ENCODE results near the gene ACADM.
"Not testable (repeated sequence)": the region's sequence is repeated elsewhere in the genome, so short reads cannot be mapped to it uniquely, and the experiment has no call there.

The ACADM gene

DNA sequence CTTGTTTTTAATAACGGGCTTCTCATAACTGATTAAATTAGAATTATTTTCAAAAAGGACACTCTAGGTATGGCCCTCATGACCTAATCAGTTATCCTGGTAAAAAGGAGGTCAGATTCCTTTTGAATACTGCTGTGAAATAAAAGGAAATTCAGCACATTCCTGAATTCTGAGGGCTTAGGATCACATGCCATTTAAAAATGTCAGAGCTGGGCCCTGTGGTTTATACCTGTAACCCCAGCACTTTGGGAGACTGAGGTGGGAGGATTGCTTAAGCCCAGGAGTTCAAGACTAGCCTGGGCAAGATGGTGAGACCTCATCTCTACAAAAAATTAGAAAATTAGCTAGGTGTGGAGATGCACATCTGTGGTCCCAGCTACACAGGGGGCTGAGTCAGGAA, 43.5 kb downstream of the ACADM start:
- CTCF ChIA-PET: no interaction called here
- DNase-seq: no peak
- H3K27me3 Mint-ChIP-seq: no peaks in the 10 kb centered on the region
- no peaks in the 10 kb centered on the region for H3K4me1 Mint-ChIP-seq
- H3K27ac Mint-ChIP-seq: no peak overlapping the region
- no peaks in the 10 kb centered on the region for H3K36me3 Mint-ChIP-seq
- no peaks in the 10 kb centered on the region for H3K9me3 Mint-ChIP-seq
- H3K4me3 Mint-ChIP-seq: no peak overlapping the region

DNA sequence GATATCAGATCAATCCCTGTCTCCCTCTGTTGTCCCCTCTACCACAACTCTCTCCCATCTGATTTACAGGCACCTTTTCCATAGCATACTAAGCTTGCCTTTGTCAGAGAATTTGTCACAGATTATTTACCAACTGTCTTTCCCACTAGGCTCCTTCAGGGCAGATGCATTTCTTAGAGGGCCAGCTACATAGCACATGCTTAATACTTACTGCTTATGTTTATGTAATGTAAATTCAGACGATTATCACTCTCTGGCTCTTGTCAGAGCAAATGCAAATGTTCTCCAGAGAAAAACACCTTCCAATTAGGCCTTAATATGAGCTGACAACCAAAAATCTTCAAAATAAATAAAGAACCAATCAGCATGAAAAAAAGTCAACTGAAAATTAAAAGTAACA, 46.3 kb downstream of the ACADM start:
- no peak overlapping the region for H3K27ac Mint-ChIP-seq
- H3K36me3 Mint-ChIP-seq: no peaks in the 10 kb centered on the region
- no peaks in the 10 kb centered on the region for H3K27me3 Mint-ChIP-seq
- H3K4me3 Mint-ChIP-seq: no peak overlapping the region
- DNase-seq: no peak
- no peaks in the 10 kb centered on the region for H3K9me3 Mint-ChIP-seq
- no peaks in the 10 kb centered on the region for H3K4me1 Mint-ChIP-seq
- CTCF ChIA-PET: no interaction called here

DNA sequence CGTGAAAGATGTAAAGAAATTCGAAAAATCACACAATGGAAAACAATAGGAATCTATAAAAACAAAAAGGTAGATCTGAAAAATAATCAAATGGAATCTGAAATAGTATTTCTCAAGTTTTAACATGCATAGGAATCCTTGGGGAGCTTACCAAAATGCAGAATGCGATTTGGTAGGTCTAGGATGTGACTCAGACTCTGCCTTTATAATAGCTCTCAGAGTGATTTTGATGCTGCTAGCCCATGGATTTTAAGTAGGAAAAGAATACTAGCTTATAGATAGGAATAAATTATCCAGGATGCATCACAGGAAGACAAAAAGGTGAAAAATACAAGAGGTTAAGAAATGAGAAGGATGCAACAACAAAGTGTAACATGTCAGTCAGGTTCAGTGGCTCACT, 47.5 kb downstream of the ACADM start:
- H3K4me3 Mint-ChIP-seq: no peak overlapping the region
- H3K36me3 Mint-ChIP-seq: no peaks in the 10 kb centered on the region
- CTCF ChIA-PET: no interaction called here

GRCh38 chr1:75777812-75778211, 53.3 kb downstream of the ACADM start:
- peaks cover 24% of the 10 kb centered on the region for H3K27me3 Mint-ChIP-seq
- H3K4me3 Mint-ChIP-seq, CTCF ChIA-PET, DNase-seq, H3K27ac Mint-ChIP-seq, H3K9me3 Mint-ChIP-seq, H3K4me1 Mint-ChIP-seq, H3K36me3 Mint-ChIP-seq: not testable (repeated sequence)

More for the DNA sequence above, 47.5 kb downstream of the ACADM start:
- no peaks in the 10 kb centered on the region for H3K27me3 Mint-ChIP-seq
- DNase-seq: no peak
- no peak overlapping the region for H3K27ac Mint-ChIP-seq
- no peaks in the 10 kb centered on the region for H3K9me3 Mint-ChIP-seq
- no peaks in the 10 kb centered on the region for H3K4me1 Mint-ChIP-seq

DNA sequence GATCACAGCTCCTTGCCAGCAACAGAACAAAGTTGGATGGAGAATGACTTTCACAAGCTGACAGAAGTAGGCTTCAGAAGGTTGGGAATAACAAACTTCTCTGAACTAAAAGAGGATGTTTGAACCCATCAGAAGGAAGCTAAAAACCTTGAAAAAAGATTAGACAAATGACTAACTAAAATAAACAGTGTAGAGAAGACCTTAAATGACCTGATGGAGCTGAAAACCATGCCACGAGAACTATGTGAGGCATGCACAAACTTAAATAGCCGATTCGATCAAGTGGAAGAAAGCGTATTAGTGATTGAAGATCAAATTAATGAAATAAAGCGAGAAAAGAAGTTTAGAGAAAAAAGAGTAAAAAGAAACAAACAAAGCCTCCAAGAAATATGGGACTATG, 54.2 kb downstream of the ACADM start:
- H3K36me3 Mint-ChIP-seq, H3K9me3 Mint-ChIP-seq, H3K27ac Mint-ChIP-seq, CTCF ChIA-PET, DNase-seq, H3K4me1 Mint-ChIP-seq, H3K4me3 Mint-ChIP-seq: not testable (repeated sequence)
- peaks cover 24% of the 10 kb centered on the region for H3K27me3 Mint-ChIP-seq

- H3K27ac Mint-ChIP-seq, H3K4me1 Mint-ChIP-seq, DNase-seq, CTCF ChIA-PET, H3K4me3 Mint-ChIP-seq, H3K36me3 Mint-ChIP-seq, H3K9me3 Mint-ChIP-seq: not testable (repeated sequence)
- H3K27me3 Mint-ChIP-seq: peaks cover 24% of the 10 kb centered on the region
These were observed 55.7 kb downstream of the ACADM start for GRCh38 chr1:75780183-75780582.

DNA sequence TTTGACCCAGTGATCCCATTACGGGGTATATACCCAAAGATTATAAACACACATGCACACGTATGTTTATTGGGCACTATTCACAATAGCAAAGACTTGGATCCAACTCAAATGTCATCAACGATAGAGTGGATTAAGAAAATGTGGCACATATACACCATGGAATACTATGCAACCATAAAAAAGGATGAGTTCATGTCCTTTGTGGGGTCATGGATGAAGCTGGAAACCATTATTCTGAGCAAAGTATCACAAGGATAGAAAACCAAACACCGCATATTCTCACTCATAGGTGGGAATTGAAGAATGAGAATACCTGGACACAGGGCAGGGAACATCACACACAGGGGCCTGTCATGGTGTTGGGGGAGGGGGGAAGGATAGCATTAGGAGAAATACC, 59.4 kb downstream of the ACADM start:
- H3K9me3 Mint-ChIP-seq, CTCF ChIA-PET, H3K4me3 Mint-ChIP-seq, DNase-seq: not testable (repeated sequence)
- Mint-ChIP-seq H3K4me1 (peaks cover 30% of the 10 kb centered on the region), H3K27me3 (peaks cover 11% of the 10 kb centered on the region), H3K27ac (peak overlapping the region; percentile 40), H3K36me3 (peaks cover 22% of the 10 kb centered on the region)

DNA sequence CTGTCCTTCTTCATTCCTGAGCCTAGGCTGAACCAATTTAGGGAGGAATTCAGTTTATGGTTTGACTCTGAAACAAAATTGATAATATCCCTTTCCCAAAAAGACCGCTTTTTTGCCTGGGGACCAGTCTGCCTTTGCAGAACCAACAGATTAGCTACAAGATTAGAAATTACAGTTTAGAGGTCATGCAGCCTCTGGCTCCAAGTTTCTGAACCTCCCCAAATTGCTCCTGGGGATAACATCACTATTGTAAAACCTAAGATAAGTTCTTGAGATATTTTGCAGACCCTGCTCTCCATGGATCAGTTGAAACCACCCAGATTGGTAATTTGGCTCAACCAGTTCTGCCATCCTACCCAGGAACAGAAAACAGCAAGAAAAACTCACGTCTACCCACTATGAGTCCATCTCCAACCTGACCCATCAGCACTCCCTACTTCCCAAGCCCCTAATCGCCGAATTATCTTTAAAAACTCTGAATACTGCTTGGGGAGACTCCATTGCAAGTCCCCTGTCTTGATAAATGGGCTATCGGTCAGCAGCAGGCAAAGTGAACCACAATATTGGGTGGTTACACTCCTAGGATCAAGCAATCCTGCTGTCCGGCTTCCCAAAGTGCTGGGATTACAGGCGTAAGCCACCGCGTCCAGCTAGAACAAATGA, 60.9 kb downstream of the ACADM start:
- Mint-ChIP-seq H3K36me3 (peaks cover 35% of the 10 kb centered on the region), H3K9me3 (peaks cover 2% of the 10 kb centered on the region), H3K4me3 (peak overlapping the region; percentile 91), H3K27ac (peak overlapping the region; percentile 94), H3K4me1 (peaks cover 46% of the 10 kb centered on the region), H3K27me3 (peaks cover 6% of the 10 kb centered on the region)
- CTCF ChIA-PET: no interaction called here
- no peak for DNase-seq

DNA sequence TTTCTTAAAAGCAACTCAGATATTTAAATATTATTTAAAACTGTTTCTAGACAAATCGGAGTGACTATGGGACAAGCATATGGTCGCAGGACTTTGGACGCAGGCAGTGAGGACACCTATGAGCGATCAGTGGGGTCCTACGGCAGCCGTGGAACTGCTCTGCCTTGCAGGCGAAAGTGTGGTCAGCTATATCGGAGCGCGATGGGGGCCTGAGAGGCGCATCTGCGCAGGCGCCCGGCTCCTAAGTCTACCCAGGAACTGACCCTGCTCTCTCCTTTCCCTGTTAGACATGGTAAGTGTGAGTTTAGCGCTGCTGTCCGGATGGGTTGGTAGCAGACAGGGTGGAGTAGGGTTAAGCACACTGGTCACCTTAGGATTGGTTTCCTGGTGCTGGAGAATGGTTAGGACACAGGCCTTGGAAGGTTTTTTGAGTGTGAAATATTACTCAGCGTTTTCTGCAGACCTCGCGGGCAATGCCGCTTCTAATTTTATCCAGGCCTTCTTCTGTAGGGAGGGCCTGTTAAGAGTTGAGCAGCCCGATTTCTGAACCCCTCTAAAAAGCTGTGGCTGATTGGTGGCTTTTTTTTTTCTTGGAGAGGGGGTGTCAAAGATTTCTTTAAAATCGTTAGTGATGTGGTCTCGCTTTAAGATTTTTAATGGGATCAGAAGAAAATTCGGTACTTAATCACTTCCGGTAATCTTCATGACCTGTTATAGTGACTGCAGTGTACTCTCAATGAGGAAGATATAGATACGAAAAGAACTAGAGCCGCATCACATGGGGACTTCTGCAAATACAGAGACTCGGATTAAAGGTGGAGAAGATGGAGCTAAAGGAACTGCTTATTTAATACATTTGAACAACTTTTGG, 61.7 kb downstream of the ACADM start, which contains the start of gene RABGGTB:
RABGGTB (plus strand) TSS at position 274 of the 871 bp plus-strand sequence; CDS start at position 290, 16 bp downstream.
- Mint-ChIP-seq H3K4me1 (peaks cover 53% of the 10 kb centered on the region), H3K4me3 (peak within 1 kb of the TSS; percentile 91), H3K27me3 (peaks cover 2% of the 10 kb centered on the region), H3K27ac (peak within 1 kb of the TSS; percentile 94), H3K36me3 (peaks cover 42% of the 10 kb centered on the region), H3K9me3 (peaks cover 2% of the 10 kb centered on the region)
- CTCF ChIA-PET: interaction anchor here (0.6 kb wide), 2 partner anchors 17 to 33 kb away, joined by 3 to 5 read pairs; no protein-coding TSS in a partner anchor
- peak; percentile 94 for DNase-seq

GRCh38 chr1:75786901-75787493, 62.5 kb downstream of the ACADM start:
- Mint-ChIP-seq H3K4me3 (peak overlapping the region; percentile 91), H3K36me3 (peaks cover 49% of the 10 kb centered on the region), H3K4me1 (peaks cover 60% of the 10 kb centered on the region), H3K9me3 (peaks cover 2% of the 10 kb centered on the region), H3K27me3 (no peaks in the 10 kb centered on the region), H3K27ac (peak overlapping the region; percentile 94)
- no peak for DNase-seq
- CTCF ChIA-PET: no interaction called here

DNA sequence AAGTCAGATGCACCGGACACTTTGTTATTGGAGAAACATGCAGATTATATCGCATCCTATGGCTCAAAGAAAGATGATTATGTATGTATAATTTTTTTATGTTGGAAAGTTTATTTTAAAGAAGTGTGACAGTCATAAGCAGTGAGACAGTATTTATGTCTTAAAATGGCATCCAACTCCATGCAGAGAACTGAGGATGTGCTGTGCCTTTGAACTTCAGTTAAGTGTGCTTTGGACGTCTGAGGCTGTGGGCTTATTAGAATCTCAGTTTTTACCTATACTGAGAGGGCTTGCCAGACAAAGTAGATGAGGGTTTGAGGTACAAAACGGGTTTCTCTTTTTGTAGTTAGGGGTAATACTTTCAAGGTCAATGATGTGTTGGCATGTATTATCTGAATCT, 63.0 kb downstream of the ACADM start:
- Mint-ChIP-seq H3K36me3 (peaks cover 53% of the 10 kb centered on the region), H3K9me3 (peaks cover 2% of the 10 kb centered on the region), H3K4me1 (peaks cover 62% of the 10 kb centered on the region), H3K27ac (peak overlapping the region; percentile 94), H3K4me3 (peak overlapping the region; percentile 91), H3K27me3 (no peaks in the 10 kb centered on the region)
- CTCF ChIA-PET: no interaction called here
- DNase-seq: no peak

DNA sequence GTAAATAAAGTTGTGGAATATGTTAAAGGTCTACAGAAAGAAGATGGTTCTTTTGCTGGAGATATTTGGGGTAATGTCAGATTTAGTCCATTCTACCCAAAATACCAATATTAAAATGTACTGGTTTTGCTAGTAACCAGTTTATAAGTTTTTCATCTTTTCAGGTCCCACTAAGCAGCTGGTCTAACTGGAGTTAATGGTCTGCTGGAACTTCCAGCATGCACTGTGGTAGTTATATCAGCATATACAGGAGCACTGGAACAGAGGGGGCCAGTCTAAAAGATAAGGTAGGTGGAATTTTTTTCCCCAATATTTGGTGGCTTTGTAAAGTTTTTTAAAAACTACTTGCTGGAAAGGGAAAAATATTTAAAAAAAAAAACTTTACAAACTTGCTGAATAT, 65.5 kb downstream of the ACADM start:
- Mint-ChIP-seq H3K27me3 (no peaks in the 10 kb centered on the region), H3K27ac (no peak overlapping the region), H3K4me3 (no peak overlapping the region), H3K9me3 (no peaks in the 10 kb centered on the region), H3K36me3 (peaks cover 71% of the 10 kb centered on the region), H3K4me1 (peaks cover 60% of the 10 kb centered on the region)
- DNase-seq: no peak
- CTCF ChIA-PET: no interaction called here

- Mint-ChIP-seq H3K27ac (peak overlapping the region; percentile 61), H3K9me3 (no peaks in the 10 kb centered on the region), H3K4me1 (peaks cover 54% of the 10 kb centered on the region), H3K36me3 (peaks cover 75% of the 10 kb centered on the region), H3K4me3 (no peak overlapping the region), H3K27me3 (no peaks in the 10 kb centered on the region)
- CTCF ChIA-PET: no interaction called here
- DNase-seq: no peak
These were observed 66.5 kb downstream of the ACADM start for GRCh38 chr1:75791022-75791421.

DNA sequence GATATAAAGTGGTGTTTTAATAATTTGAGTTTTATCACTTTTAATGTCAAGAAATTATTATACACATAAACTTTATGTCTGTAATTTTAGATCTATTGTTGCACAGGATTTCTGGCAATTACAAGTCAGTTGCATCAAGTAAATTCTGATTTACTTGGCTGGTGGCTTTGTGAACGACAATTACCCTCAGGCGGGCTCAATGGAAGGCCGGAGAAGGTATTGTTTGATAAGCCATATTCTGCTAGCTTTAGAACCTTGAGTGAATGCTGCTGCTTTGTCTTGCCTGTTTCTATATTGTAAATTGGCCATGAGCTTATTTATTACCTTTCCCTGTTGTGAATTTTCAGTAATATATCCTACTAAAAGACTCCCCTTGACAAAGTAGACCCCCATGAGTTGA, 67.6 kb downstream of the ACADM start:
- Mint-ChIP-seq H3K27me3 (no peaks in the 10 kb centered on the region), H3K27ac (no peak overlapping the region), H3K4me3 (no peak overlapping the region), H3K9me3 (no peaks in the 10 kb centered on the region), H3K4me1 (peaks cover 51% of the 10 kb centered on the region), H3K36me3 (peaks cover 77% of the 10 kb centered on the region)
- DNase-seq: no peak
- CTCF ChIA-PET: interaction anchor here (0.6 kb wide), 1 partner anchor 68 kb away, joined by 3 read pairs; no protein-coding TSS in a partner anchor
